ENCODE measurements around the gene TENM3.

TENM3 gene

GRCh38 chr4:182828360-182829025, 585.3 kb downstream of the TENM3 start:
- DNase-seq, result no peak

- DNase-seq, result no peak
Measured at GRCh38 chr4:182829196-182829595, 586.0 kb downstream of the TENM3 start.

GRCh38 chr4:182831376-182831775, 588.2 kb downstream of the TENM3 start:
- DNase-seq, result no peak

- no peak for DNase-seq
Measured at GRCh38 chr4:182832352-182833120, 589.3 kb downstream of the TENM3 start.

GRCh38 chr4:182835006-182835740, 592.0 kb downstream of the TENM3 start:
- DNase-seq, result no peak

GRCh38 chr4:182837831-182838230, 594.6 kb downstream of the TENM3 start:
- no peak for DNase-seq

GRCh38 chr4:182838535-182838934, 595.3 kb downstream of the TENM3 start:
- DNase-seq, result no peak

- DNase-seq, result no peak
Measured at GRCh38 chr4:182839256-182839655, 596.1 kb downstream of the TENM3 start.

- DNase-seq, result no peak
Measured at GRCh38 chr4:182840108-182840507, 596.9 kb downstream of the TENM3 start.

GRCh38 chr4:182842104-182842600, 599.0 kb downstream of the TENM3 start:
- no peak for DNase-seq

GRCh38 chr4:182842759-182843390, 599.7 kb downstream of the TENM3 start:
- no peak for DNase-seq

- DNase-seq, result no peak
Measured at GRCh38 chr4:182843808-182844325, 600.7 kb downstream of the TENM3 start.

- no peak for DNase-seq
Measured at GRCh38 chr4:182845618-182846017, 602.4 kb downstream of the TENM3 start.

GRCh38 chr4:182846036-182846435, 602.8 kb downstream of the TENM3 start:
- no peak for DNase-seq

GRCh38 chr4:182847576-182848450, 604.6 kb downstream of the TENM3 start:
- DNase-seq, result no peak

- no peak for DNase-seq
Measured at GRCh38 chr4:182848685-182849084, 605.5 kb downstream of the TENM3 start.
